Fibroblast of skin of scalp (primary cell): ENCODE measurements around the gene FRMD3.
A peak's percentile ranks its signal among the peaks of the same experiment; 100 is the strongest.

Source experiments
- DNase-seq: peaks from one replicate; pipeline ENCODE4 v3.0.0-alpha.2; 2013

Gene FRMD3

DNA sequence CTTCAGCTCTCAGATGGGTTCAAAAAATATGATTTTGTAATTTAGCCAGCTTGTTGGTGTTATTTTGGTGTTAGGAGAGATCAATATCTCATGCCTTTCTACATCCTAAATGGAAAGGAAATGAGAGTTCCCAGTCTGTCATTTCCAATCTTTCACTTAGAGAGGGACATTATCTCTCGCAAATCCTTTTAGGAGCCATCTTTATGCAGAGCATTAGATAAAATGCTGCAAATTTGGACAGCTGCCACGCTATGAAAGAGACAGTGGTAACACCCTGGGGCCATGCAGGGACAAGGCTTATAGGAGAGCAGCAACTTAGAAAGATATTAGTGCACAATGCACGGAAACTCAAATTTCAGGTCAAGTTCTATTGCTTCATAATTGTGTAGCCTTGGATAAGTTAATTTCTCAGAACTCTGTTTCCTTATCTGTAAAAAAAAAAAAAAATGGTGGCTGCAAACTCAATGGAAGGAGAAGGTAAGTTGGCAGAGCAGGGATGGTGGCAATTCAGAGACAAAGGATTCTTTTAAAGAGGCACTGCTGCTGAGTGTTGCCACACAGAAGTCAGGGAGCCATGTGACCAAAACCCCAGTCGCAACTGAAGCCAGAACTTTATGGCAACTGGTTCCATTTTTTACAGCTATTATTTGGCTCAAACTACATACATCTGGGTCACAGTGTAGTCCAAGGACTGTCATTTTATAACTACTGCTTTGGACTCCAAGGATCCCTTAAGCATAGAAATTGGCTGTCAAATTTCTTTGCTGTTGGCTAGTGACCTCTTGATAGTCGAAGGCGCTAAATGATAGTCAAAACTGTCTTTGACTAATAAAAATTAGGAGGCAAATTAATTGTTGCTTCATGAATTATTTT lies 210.2 kb downstream of the FRMD3 start:
- no peak for DNase-seq

DNA sequence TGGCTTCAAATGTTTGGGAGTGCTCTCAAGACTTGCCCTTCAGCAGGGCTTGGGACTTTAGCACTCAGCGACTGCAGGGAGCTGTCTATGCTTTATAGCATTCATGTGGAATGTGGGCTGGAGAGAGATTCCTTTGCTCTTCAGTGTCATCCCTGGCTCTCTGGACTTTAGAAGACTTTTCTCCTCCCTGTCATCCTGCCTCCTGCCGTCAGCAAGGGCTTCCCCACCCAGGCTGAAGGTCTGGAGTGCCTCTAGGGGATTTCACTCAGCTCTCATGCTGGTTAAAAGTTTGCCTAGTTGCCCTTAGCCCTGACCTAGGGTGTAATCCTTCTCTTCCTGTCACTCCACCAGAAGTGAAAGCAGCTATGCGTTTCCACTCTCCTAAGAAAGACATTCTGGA lies 210.9 kb downstream of the FRMD3 start:
- DNase-seq = peak; percentile 71

DNA sequence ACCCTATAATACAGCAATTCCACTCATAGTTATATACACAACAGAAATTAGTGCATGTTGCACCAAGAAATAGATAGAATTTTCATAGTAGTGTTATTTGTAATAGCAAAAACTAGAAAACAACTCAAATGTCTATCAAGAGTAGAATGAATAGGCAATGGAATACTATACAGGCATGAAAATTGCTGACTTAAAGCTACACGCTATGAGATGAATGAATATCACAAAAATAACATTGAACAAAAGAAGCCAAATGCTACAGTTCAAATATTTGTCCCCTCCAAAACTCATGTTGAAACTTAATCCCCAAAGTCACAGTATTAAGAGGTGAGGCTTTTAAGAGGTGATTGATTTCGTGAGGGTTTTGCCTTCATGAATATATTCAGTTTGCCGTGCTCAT lies 215.1 kb downstream of the FRMD3 start:
- no peak for DNase-seq

DNA sequence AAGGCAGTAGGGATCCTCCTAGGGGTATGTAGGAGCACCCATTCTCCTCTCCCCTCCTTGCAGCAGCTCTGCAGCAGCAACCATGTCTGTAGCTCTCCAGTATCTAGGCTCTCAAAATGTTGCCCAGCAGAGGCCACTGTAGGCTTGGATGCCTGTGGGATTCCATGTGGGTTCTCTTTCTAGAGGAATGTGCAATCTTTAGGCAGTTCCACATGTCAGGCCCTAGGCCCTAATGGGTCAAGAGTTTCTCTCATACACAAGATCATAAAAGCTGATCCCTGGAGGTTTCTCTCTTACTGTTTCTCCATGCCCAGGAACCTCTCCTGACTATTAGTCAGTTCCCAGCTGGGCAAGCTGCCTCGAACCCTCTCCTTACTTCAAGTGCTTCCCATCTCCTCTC lies 215.8 kb downstream of the FRMD3 start:
- peak; percentile 63 for DNase-seq

GRCh38 chr9:83317244-83317643 lies 221.0 kb downstream of the FRMD3 start:
- no peak for DNase-seq

- no peak for DNase-seq
Measured at GRCh38 chr9:83315649-83316048, 222.6 kb downstream of the FRMD3 start.

DNA sequence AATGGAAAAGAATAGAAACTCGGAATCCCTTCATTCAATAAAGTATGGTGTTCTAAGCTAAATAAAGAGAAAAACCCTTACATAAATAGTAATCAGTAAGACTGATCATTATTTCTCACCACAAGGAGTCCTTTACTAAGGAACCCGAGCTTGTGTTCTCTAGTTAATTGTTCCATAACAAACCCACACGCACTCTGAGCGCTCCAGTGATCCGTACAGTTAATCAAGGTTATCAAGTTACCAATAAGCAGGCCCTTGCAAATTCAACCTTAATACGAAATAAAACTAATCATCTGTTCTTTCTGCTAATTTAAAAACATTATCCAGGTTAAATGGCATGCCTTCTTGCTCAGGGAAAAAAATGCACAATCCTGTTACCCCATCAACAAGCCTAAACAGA lies 224.4 kb downstream of the FRMD3 start:
- DNase-seq = no peak

- DNase-seq = no peak
Measured at GRCh38 chr9:83312537-83312936, 225.7 kb downstream of the FRMD3 start.

GRCh38 chr9:83307066-83307724 lies 231.0 kb downstream of the FRMD3 start:
- DNase-seq = peak; percentile 27

DNA sequence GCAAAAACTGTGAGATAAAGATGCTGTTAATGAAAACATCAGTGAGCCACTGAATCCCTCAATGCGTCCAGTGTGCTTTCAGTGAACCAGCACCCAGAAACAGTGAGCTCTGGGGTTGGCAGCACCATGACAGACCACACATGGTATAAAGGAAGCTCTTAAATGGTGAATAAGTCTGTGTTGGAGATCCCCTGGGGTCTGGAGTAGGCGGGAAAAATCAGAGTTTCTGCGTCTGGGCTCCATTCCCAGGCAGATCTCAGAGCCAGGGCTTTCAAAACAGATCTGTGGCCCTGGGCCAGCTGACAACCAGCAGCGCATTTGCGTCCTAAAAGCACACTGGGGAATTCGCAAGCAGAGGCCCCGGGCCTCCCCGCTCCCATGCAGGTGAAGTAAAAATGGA lies 233.5 kb downstream of the FRMD3 start:
- peak; percentile 92 for DNase-seq

- peak; percentile 45 for DNase-seq
Measured at GRCh38 chr9:83299571-83299970, 238.6 kb downstream of the FRMD3 start.

- no peak for DNase-seq
Measured at GRCh38 chr9:83299094-83299493, 239.1 kb downstream of the FRMD3 start.

GRCh38 chr9:83296123-83296522 lies 242.1 kb downstream of the FRMD3 start:
- no peak for DNase-seq

GRCh38 chr9:83294816-83295215 lies 243.4 kb downstream of the FRMD3 start:
- no peak for DNase-seq

GRCh38 chr9:83291196-83291595 lies 247.0 kb downstream of the FRMD3 start:
- DNase-seq = no peak

DNA sequence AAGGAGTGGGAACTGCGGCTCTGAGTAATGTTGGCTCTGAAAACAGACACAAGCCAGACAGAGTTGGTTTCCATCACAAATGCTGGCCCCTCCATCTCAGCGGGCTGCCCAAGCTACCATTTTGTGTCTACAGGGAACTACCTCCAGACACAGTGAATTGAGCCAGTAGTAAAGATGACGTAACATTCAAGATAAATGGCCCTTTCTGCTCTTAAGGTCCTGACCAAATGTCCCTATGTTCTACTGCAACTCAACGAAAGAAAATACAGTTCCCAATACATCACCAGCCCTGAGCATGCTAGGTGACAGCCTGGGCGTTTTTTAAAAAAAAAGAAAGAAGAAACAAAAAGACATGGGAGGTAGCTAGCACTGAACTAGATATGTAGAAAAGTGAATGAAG lies 247.5 kb downstream of the FRMD3 start:
- no peak for DNase-seq

GRCh38 chr9:83287021-83287420 lies 251.2 kb downstream of the FRMD3 start:
- DNase-seq = peak; percentile 95

GRCh38 chr9:83285445-83286225 lies 252.6 kb downstream of the FRMD3 start:
- DNase-seq = no peak

GRCh38 chr9:83284746-83285145 lies 253.5 kb downstream of the FRMD3 start:
- no peak for DNase-seq

DNA sequence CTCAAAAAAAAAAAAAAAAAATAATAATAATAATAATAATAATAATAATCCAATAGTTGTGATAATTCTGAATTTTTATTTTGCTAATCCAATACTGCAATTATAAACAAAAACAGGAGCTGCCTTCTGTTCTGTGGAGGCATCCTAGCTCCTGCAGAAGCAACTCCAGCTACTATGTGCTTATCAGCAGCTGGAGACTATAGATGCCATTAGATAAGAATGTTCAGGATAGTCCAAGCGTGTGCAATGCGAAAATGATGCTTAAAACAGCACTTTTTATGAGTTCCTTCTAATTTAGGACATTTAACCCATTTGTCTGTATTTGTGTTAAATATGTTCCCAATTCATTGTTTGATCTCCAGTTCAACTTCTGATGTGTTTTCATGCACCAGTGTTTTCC lies 254.7 kb downstream of the FRMD3 start:
- DNase-seq = no peak

GRCh38 chr9:83281306-83282255 lies 256.6 kb downstream of the FRMD3 start:
- DNase-seq = peak; percentile 89

GRCh38 chr9:83280790-83281189 lies 257.4 kb downstream of the FRMD3 start:
- DNase-seq = no peak
